ENCODE results near the gene SLC22A1.
"Not testable (repeated sequence)": the region's sequence is repeated elsewhere in the genome, so short reads cannot be mapped to it uniquely, and the experiment has no call there.

SLC22A1 gene

GRCh38 chr6:160124007-160124406 is 2.4 kb downstream of the SLC22A1 start:
- DNase-seq (ENCODE audit: low read depth), result no peak

GRCh38 chr6:160124605-160125004 is 3.0 kb downstream of the SLC22A1 start:
- DNase-seq (ENCODE audit: low read depth), result no peak

GRCh38 chr6:160125105-160125504 is 3.5 kb downstream of the SLC22A1 start:
- DNase-seq (ENCODE audit: low read depth), result not testable (repeated sequence)

DNA sequence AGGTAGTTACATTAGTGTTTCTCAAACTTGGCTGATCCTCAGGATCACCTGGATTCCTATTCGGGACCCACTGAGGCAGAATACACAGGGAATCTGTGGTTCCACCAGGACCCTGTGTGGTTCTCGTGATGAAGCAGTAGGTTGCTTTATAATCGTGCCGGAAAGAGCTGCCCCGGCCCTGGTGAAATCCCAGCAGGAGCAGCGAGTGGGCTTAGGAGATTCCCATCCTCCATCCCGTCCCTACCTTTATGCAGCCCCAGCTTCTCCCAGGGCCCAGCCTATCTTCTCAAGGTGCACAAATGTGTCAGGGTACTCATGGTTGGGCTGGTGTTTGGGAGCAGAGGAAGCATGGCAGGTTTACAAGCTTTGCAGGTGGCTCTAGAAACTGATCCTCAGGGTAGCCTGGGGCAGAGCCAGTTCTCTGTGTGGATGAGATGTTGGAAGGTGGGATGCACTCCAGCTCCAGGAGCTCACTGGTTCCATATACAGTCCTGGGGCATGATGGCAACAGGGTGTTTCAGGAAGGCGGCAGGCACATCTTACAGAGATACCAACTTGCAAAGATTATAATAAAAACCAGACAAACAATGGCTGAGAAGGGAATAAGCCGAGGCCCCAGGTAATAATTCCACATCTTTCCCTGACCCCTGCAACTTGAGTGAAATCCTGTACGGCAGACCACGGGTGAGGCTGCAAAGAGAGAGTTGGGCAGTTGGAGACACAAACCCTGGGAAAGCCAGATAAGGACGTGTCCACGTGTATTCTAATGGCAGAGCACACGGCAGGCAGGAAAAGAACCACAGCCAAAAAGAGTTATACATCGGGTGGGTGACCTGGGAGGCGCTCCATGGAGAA is 5.9 kb downstream of the SLC22A1 start:
- no peak for DNase-seq (ENCODE audit: low read depth)

DNA sequence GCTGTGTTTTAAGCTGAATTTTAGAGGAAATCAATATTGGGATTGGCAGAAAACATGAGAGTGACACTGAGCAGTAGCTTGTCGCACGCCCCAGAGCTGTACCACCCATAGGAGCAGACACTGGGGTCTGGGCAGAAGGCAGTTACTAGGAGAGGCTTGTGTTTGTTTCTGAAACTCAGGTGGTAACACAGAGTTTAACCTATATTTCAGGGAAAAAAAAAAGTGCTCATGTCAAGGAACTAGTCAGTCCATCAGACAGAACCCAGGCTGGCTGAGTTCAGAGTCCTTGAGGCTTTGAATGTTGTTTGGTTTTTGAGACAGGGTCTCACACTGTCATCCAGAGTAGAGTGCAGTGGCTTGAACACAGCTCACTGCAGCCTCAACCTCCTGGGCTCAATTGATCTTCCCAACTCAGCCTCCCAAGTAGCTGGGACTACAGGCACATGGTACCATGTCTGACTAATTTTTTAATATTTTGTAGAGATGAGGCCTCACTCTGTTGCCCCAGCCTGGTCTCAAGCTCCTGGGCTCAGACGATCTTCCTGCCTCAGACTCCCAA is 6.6 kb downstream of the SLC22A1 start:
- DNase-seq (ENCODE audit: low read depth), result no peak

DNA sequence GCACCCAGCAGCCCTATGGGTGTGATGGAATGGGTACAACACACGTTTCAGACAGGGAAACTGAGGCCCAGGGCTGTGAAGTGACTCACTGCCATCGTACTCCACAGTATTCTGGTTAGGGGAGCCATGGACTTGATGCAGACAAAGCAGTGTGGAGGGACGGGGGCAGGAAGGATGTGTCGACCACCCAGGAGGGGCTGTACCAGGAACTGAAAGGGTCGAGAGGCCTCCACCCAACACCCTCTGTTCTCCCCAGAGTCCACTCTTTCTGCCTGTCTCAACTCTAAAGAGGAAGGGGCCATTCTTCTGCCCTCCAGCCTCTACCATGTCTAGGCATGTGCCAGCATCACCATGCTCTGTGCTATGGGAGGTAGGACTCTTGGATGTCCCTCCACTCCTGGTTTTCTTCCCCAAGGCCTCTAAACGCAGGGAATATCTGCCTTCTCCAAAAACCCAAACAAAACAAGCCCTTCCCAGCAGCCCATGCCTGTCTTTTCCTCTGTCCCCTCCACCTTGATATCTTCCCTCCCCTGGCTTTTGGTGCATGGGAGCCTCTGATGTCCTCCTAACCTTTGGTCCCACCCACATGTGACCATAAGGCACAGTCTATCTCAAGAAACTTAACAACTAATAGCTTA is 7.4 kb downstream of the SLC22A1 start:
- no peak for DNase-seq (ENCODE audit: low read depth)

DNA sequence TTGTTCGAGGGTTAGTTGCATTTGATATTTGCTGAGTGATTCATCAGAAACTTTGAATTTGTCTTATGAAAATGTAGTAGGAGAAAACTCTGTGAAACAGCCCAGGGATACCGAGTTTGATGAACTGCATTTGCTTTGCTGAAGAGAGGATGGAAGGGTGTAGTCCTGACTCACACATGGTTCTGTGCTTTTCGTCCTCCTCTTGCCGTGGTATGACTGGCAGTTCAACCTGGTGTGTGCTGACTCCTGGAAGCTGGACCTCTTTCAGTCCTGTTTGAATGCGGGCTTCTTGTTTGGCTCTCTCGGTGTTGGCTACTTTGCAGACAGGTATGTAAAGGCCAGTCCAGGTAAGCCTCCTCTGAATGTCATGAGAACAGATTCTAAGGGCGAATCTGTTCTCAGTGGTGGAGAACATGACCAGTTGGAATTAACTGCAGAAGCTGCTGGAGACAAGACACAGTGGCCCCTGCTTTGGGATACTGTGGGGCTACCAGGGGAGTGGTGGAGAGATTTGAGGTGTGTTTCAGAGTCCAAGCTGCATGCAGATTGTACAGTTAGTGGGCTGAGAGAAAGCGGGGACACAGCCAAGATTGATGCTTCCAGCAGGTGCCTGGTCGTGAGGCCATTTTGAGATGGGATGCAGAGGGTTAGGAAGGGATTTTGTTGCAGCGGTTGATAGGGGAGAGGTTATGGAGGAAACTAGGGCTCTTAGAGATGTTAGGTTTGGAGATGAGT is 8.4 kb downstream of the SLC22A1 start:
- DNase-seq (ENCODE audit: low read depth), result no peak

DNA sequence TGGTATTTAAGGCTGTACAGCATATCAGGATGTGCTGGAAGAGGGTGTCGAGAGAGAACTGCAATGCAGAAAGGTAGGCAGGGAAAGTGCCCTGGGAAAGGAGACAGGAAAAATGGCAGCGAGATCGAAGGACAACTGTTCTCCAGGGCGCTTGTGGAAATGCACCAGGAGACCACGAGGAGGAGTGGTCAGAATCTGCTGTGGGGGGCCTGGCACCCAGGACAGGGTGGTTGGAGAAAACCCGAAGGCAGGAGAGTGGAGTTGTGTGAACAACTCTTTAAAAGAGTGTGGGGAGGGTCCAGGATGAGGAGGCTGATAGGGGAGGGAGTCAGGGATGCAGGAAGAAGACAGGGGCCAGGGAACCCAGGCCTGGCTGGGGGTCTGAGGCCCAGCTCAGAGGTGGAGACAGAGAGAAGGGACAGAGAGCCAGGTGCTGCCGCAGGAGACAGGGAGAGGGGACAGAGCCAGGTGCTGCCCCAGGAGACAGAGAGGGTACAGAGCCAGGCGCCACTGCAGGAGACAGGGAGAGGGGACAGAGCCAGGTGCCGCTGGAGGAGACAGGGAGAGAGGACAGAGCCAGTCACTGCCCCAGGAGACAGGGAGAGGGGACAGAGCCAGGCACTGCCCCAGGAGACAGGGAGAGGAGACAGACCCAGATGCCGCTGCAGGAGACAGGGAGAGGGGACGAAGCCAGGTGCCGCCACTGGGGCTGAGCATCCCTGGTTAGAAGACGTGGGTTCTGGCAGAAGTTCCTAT is 9.3 kb downstream of the SLC22A1 start:
- DNase-seq (ENCODE audit: low read depth), result no peak

DNA sequence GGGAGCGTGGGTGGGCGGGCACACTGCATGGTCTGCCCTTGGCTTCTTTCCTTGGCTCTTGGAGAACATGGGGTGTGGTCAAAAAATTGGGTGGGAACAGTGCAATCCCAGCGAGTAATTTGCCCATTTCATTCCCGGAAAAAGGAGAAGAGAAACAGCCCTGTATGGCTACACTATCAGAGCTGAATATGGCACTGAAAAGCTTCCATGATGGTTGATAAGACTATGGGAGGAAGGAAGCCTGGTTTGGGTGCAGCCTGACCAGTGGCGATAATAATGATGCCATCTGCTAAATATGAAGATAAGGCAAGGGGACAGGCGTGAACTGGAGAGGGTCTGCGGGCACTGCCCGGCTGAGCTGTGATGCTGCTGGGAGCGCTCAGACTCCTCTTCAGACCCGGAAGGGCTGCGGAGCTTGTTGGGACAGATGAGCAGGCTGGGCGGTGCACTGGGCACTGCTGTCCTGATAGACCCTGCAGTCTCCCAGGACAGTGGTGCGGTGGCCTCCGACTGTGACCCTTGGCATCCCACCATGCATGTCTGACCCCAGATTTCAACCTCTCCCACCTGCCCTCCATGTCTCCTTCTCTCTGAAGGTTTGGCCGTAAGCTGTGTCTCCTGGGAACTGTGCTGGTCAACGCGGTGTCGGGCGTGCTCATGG is 10.2 kb downstream of the SLC22A1 start:
- no peak for DNase-seq (ENCODE audit: low read depth)

- DNase-seq (ENCODE audit: low read depth), result no peak
Measured at GRCh38 chr6:160132297-160132637, 10.7 kb downstream of the SLC22A1 start.

GRCh38 chr6:160132776-160133338 is 11.2 kb downstream of the SLC22A1 start:
- DNase-seq (ENCODE audit: low read depth), result no peak

- no peak for DNase-seq (ENCODE audit: low read depth)
Measured at GRCh38 chr6:160133441-160134336, 12.1 kb downstream of the SLC22A1 start.

DNA sequence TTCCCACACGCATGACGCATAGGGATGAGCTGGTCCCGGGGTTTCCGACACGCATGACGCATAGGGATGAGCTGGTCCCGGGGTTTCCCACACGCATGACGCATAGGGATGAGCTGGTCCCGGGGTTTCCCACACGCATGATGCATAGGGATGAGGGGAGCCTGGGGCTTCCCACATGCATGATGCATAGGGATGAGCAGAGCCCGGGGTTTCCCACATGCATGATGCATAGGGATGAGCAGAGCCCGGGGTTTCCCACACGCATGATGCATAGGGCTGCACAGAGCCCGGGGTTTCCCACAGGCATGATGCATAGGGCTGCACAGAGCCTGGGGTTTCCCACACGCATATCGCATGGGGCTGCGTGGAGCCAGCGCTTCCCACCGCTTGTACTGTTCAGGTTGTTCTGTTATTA is 12.7 kb downstream of the SLC22A1 start:
- not testable (repeated sequence) for DNase-seq (ENCODE audit: low read depth)

DNA sequence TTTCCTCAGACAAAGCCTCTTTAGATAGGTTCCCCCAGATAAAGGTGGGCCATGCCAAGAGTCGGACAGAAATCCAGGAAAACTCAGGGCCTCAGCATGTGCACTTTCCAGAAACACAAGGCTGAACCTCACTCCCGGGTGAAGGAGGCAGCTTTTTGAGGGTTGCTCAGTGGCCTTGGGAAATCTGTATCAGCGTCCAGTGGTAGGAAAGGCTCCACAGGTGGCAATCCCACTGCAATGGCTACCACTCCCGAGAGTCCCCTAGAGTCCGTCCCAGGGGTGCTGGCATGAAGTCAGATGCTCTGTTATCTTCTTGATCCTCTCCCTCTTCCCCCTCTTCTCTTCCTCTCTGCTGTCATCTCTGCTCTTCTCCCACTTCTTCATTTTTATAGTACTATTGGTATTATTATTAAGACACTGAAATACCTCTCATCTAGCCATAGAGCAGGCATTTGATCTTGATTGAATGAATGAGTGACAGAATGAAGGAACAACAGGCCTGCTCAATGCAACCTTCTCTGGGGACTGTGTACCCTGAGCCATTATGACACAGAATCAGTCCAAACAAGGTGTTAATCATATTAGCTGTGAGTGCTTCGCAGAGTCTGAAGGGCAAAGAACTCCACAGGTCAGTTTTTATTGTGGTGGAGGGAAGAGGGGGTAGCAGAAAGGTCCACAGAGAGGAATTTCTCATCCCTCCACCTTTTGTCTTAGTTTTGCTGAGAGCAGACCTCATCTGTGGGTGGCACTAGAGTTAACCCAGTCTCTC is 13.3 kb downstream of the SLC22A1 start:
- DNase-seq (ENCODE audit: low read depth), result no peak

DNA sequence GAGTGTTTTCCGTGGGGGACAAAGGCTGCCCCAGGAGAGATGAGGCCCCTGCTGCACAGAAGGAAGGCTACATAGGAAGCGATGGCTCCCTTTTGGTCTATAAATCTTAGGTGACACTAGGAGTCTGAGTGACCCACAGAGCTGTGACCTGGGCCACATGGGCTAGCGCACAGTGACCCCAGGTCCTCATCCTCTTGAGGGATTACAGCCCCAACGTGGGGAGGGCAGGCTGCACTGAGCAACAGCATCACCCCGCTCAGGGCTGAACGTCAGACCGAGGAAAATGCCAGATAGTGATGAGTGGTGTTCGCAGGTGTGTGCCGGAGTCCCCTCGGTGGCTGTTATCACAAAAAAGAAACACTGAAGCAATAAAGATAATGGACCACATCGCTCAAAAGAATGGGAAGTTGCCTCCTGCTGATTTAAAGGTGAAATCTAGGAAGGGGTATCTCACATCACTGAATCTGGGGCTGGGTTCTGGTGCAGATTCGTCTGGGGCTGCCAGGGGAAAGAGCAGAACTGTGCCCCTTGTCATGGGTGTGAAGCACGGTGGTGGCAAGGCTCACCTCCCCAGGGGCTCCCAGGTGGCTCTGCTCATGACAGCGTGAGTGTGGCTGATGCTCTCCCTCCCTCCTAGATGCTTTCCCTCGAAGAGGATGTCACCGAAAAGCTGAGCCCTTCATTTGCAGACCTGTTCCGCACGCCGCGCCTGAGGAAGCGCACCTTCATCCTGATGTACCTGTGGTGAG is 14.5 kb downstream of the SLC22A1 start:
- DNase-seq (ENCODE audit: low read depth), result no peak

DNA sequence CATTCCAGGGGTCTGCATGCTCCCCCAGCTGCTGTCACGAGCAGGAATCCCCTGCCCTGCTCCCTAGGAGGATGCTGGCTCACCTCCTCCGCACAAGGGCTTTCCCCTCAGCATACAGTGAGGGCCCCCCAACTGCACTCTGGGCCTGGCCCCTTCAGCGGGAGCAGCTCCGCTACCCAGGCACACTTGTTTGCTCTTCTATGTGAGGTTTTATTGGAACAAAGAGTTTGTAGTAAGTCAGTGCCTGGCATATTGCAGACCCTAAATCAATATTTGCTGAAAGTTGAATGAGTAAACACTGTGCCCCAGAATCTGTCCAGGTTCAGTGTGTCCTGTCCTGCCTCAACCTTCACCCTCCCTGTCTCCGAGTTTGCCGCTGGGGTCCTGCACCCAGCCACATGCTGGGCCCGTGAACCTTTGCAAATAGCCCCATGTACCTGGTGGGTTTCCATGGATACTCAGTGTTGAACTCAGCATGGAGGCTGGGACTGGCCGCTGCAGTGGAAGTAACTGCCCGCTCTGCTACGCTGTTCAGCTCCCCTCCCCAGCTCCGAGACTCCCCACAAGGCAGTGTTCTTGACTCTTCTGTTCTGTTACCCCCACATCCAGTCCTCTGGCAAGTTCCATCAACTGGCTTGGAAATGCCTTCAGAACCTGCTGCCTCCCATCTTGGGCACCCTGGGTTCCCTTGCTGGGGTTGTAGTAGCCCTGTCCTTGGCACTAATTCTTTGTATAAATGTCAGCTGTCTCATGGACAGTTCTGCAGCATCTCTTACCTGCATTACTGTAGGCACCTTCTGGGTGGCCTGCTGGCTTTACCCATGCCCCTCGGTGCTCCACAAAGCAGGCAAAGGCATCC is 15.7 kb downstream of the SLC22A1 start:
- DNase-seq (ENCODE audit: low read depth), result no peak
